GM12875 (cell line): ENCODE results near the gene DGKB.

Experiments
- H3K4me3 ChIP-seq: one replicate; pipeline ENCODE4 v1.5.1; 2011; ENCODE audit warnings: low read depth, low read length, control low read depth
- CTCF ChIP-seq: IDR thresholded peaks from 2 replicates; pipeline ENCODE4 v1.5.1; 2011; ENCODE audit warnings: low read depth, mild to moderate bottlenecking, control low read depth, inconsistent platforms, low read length, moderate library complexity, borderline replicate concordance; ENCODE audit not compliant: insufficient read depth

Gene DGKB

GRCh38 chr7:14275356-14275755, 627.2 kb downstream of the DGKB start:
- no peak overlapping the region for H3K4me3 ChIP-seq
- no peak for TF ChIP-seq CTCF

GRCh38 chr7:14271441-14271840, 631.1 kb downstream of the DGKB start:
- no peak for TF ChIP-seq CTCF
- H3K4me3 ChIP-seq: no peak overlapping the region

GRCh38 chr7:14270099-14270498, 632.5 kb downstream of the DGKB start:
- no peak for TF ChIP-seq CTCF
- no peak overlapping the region for H3K4me3 ChIP-seq

- H3K4me3 ChIP-seq: no peak overlapping the region
- no peak for TF ChIP-seq CTCF
Measured at GRCh38 chr7:14260011-14260410, 642.5 kb downstream of the DGKB start.

- H3K4me3 ChIP-seq: no peak overlapping the region
- no peak for TF ChIP-seq CTCF
Measured at GRCh38 chr7:14258861-14259260, 643.7 kb downstream of the DGKB start.

GRCh38 chr7:14258441-14258840, 644.1 kb downstream of the DGKB start:
- no peak for TF ChIP-seq CTCF
- H3K4me3 ChIP-seq: no peak overlapping the region

GRCh38 chr7:14252458-14252857, 650.1 kb downstream of the DGKB start:
- no peak overlapping the region for H3K4me3 ChIP-seq
- no peak for TF ChIP-seq CTCF
